Left ventricle myocardium inferior (tissue), 1 donor: ENCODE data around the gene LMCD1. TPM values are rescaled to one million over a fixed set of nuclear protein-coding genes. Genes with fewer than 3 reads are reported as not detected.

Experiments used
- DNase-seq: peaks from one replicate; pipeline ENCODE4 v3.0.0-alpha.2; 2020
- H3K27ac ChIP-seq: fragments of 200-600 bp; replicated peaks from 2 replicates; pipeline ENCODE4 v1.8.0; 2021
- H3K27me3 ChIP-seq: fragments of 200-600 bp; 2 replicates; pipeline ENCODE4 v1.8.0; 2021; ENCODE audit warnings: low read depth
- H3K36me3 ChIP-seq: fragments of 200-600 bp; 2 replicates; pipeline ENCODE4 v1.8.0; 2021
- H3K4me1 ChIP-seq: fragments of 200-600 bp; 2 replicates; pipeline ENCODE4 v1.8.0; 2021
- H3K4me3 ChIP-seq: fragments of 200-600 bp; 2 replicates; pipeline ENCODE4 v1.8.0; 2021; ENCODE audit warnings: mild to moderate bottlenecking, moderate library complexity
- H3K9me3 ChIP-seq: fragments of 200-600 bp; replicated peaks from 2 replicates; pipeline ENCODE4 v1.8.0; 2021
- CTCF ChIP-seq: fragments of 200-600 bp; IDR thresholded peaks from 2 replicates; pipeline ENCODE4 v1.8.0; 2021; ENCODE audit warnings: antibody characterized with exemption, mild to moderate bottlenecking, borderline replicate concordance
- intact Hi-C: fragments of 100-400 bp; cut with micrococcal nuclease; formaldehyde crosslinking; loops from one replicate; pipeline ENCODE4 v1.11.0; 2022
- total RNA-seq: library from RNA; stranded (reverse); fragmentation: NEBNext Ultra II Directional; extraction: Animal tissue kit (Norgen Biotek cat#: 25700); gene quantifications from one replicate; pipeline ENCODE4 v1.2.1, GENCODE V29; 2021
- donor health status: DM: no; HTN: yes; CAD: no; lungs with severe emphysema.

Gene LMCD1
- total RNA-seq, 1 donor from 2014 or later, result 72.9 TPM

DNA sequence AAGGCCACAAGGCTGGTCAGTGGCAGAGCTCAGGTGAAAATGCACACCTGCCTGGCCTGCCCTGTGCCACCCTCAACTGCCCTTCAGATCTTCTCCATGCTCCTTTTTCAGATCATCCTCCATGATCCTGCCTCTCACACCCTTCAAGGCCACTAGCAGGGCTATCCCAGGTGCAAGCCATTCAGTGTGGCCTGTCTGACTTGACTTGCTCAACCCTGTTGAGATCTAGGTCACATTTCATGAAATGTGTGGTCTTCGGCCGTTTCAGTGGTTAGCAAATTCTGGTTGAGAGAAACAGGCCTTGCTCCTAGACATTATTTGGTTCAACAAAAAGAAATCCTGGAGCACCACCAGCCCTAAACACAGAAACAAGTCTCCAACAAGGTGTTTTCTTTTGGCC is 26.6 kb upstream of the LMCD1 start:
- Histone ChIP-seq H3K4me3 (no peak overlapping the region), H3K27ac (no peak overlapping the region), H3K9me3 (no peaks in the 10 kb centered on the region), H3K4me1 (no peaks in the 10 kb centered on the region), H3K27me3 (no peaks in the 10 kb centered on the region), H3K36me3 (no peaks in the 10 kb centered on the region)
- intact Hi-C loops, result no loop called here
- TF ChIP-seq CTCF, result no peak
- DNase-seq, result no peak

DNA sequence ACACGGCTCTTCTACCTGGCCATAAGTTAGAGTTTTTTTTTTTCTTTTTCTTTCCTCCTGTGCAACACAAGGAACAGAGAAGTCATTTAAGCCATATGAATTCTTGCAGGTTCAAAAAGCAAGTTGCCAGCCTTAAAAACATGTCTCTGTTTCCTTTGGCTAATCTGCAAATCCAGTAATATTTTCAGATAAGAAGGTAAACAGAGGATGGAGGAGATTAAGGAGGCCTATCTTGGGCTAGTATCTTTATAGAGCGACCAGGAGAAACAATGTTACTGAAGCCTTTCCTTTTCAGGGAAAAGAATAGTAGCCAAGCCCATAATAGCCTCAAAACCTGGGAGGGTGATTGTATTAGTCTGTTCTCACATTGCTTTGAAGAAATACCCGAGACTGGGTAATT is 20.9 kb upstream of the LMCD1 start:
- DNase-seq, result no peak
- no peak for TF ChIP-seq CTCF
- intact Hi-C loops, result no loop called here
- Histone ChIP-seq H3K4me3 (no peak overlapping the region), H3K9me3 (peaks cover 7% of the 10 kb centered on the region), H3K27ac (peak overlapping the region; percentile 78), H3K4me1 (peaks cover 41% of the 10 kb centered on the region), H3K27me3 (no peaks in the 10 kb centered on the region), H3K36me3 (no peaks in the 10 kb centered on the region)

DNA sequence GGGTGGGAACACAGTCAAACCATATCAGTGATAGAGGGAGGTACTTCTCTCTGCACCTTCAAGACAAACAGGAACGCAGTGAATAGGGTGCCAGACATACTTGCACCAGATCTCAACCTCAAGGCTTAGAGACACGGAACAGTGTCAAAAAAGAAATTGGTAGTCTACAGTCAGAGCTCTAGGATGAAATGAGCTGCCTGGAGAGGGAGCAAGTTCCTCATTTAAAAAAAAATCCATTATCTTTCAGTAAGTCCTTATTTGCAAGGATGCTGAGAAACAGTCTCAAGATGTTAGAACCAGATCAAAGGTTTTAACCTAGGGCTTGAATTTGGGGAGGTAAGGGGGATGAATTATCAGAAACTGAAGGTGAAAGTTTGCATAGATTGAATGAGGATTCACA is 20.2 kb upstream of the LMCD1 start:
- Histone ChIP-seq H3K4me1 (peaks cover 45% of the 10 kb centered on the region), H3K9me3 (peaks cover 7% of the 10 kb centered on the region), H3K36me3 (no peaks in the 10 kb centered on the region), H3K4me3 (no peak overlapping the region), H3K27me3 (no peaks in the 10 kb centered on the region), H3K27ac (peak overlapping the region; percentile 78)
- no peak for DNase-seq
- peak; percentile 44 for TF ChIP-seq CTCF
- intact Hi-C loops, result no loop called here

DNA sequence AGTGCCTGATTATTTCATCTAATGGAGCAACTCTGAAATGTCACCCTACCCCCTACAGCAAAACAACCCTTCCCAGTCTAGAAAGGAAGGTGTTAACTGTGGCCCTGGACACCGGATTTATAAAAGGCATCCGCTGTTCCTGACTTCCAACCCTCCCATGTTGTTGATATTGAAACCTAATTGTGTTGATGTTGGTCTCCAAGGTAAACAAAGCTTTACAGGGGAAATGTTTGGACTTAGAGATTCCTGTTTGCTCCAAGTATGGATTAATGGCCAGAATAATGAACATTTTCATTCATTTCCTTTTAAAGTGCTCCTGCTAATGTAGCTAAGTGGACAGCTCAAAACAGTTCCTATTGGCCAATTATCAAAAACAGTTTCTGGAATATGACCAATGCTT is 19.4 kb upstream of the LMCD1 start:
- DNase-seq, result no peak
- intact Hi-C loops, result no loop called here
- Histone ChIP-seq H3K27me3 (no peaks in the 10 kb centered on the region), H3K9me3 (peaks cover 7% of the 10 kb centered on the region), H3K4me3 (no peak overlapping the region), H3K4me1 (peaks cover 54% of the 10 kb centered on the region), H3K36me3 (no peaks in the 10 kb centered on the region), H3K27ac (peak overlapping the region; percentile 78)
- TF ChIP-seq CTCF, result no peak

DNA sequence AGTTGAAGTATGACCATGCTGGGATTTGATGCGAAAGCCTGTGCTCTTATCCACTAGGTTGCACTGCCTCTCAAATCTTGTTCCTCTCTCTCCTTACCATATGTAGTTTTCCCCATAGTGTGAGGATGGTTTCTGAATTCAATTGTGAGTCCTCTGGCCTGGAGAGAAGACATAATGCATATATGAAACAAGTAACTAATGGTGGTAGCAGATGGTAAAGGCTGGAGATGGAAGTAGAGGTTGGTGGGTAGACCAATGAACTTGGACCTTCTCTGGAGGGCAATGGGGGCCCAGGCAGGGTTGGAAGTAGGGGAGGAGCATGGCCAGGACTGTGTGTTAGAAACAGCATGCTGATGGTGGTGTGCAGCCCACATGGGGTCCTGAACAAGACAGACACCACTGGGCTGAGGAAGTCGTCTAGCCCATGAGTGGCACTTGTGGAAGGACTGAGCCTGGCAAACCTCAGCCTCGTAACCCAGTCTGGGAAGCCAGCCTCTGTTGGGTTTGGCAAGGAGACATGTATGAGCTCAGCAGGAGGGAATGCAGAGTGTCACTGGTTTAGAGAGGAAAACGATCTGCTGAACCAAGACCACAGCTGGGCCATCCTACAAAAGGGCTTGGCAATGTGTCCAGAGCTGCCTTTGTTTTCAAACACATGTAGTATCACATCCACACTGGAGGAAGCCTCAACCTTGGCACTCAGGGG is 18.5 kb upstream of the LMCD1 start:
- peak; percentile 59 for DNase-seq
- H3K9me3 ChIP-seq, result peaks cover 7% of the 10 kb centered on the region
- H3K36me3 ChIP-seq, result no peaks in the 10 kb centered on the region
- H3K4me3 ChIP-seq, result no peak overlapping the region
- H3K27ac ChIP-seq, result peak overlapping the region; percentile 78
- no peaks in the 10 kb centered on the region for H3K27me3 ChIP-seq
- H3K4me1 ChIP-seq, result peaks cover 57% of the 10 kb centered on the region
- TF ChIP-seq CTCF, result no peak
- intact Hi-C loops, result no loop called here
